NT2/D1 (cell line): Measurements from ENCODE around the gene CUZD1.

ENCODE experiments used
- YY1 ChIP-seq: IDR thresholded peaks from 2 replicates; pipeline ENCODE4 v1.6.1; 2011; ENCODE audit not compliant: insufficient read length, insufficient read depth
- ZNF274 ChIP-seq: IDR thresholded peaks from 2 replicates; pipeline ENCODE4 v1.6.1; 2011; ENCODE audit warnings: mild to moderate bottlenecking, low read depth, low read length

DNA sequence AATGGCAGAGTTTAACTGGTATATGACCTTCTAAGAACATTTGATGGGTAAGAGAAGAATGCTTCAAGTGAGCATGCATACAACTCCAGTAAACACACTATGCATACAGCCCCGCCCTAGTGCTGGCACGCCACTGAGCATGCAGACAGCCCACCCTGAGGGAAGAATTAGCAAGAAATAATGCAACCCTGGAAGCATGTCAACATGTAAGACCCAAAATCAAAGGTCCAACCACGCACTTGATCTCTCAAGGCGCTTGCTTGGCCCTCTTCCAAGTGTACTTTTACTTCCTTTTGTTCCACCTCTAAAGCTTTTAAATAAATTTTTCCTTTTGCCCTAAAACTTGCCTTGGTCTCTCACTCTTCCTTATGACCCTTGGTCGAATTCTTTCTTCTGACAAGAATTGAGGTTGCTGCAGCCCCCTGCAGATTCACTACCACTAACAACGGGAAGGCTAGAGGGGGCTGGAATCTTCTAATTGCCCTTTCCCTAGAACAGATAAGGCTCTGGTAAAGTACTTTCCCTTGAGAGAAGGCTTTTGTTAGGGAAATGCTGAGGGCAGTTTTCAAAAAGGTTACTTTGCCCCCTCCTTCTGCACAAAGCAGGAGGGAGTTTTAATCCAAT, 30.3 kb upstream of the CUZD1 start:
- TF ChIP-seq ZNF274 (no peak), YY1 (no peak)
